A549 treated with AZD9567 at 1 μM for 4 hours (cell line): ENCODE data around the gene PSMB11. TPM values are rescaled to one million over a fixed set of nuclear protein-coding genes. Genes with fewer than 3 reads are reported as not detected.

Source experiments
- total RNA-seq: library from RNA; stranded (reverse); fragments of 200-300 nt; extraction: Qiagen RNA extraction; gene quantifications from 5 replicates; pipeline ENCODE4 v1.2.3, GENCODE V29; 2022; ENCODE audit not compliant: insufficient read depth

Gene PSMB11
- total RNA-seq = not detected in 5 replicates

GRCh38 chr14:23042162-23042965 is at the start of gene PSMB11:
Gene PSMB11, plus strand, starts transcription at chr14:23042212. Its CDS starts 14 bp downstream, at chr14:23042226.

GRCh38 chr14:23009939-23010726 is 31.9 kb upstream of the PSMB11 start, which contains the start of gene C14orf93:
Gene C14orf93, minus strand, starts transcription at chr14:23010143. Its CDS starts 11,120 bp downstream, at chr14:22999023.

DNA sequence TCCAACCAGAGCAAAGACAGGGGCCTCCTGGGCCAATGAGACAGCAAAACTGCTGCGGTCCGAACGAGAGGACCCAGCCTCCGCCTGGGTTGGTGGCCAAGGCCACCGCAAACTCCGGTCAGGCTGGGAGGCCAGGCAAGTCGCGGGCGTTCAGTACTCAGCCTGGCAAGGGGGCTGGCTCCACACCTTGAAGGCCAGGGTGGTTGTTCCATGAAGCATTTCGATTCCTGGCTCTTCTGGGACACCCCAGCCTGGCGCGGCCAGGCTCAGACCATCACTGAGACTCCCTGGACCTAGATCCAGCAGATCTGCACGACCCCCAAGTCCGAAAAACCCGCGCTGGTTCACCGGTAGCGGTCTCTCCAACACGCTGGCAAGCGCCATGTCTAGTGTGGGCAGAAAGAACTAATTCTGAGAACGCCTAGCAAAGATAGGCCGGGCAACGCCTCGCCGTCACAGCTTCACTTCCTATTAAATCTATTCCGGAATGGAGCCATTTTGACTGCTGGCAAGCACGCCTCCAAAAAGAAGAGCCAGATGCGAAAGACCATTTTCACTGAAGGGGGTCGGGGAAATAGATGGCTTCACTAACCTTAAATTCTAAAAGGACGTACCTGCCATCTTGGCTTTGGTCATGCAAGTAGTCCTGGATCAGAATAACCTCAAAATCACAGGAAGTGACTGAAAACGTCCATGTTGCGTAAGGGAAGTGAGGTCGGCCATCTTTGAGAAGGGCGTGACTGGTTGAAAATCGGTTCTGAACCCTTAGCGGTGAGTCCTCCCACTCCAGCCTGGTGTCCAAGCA is 7.3 kb upstream of the PSMB11 start, which contains the start of gene PSMB5:
Gene PSMB5, minus strand, starts transcription at position 403 of the 805 bp plus-strand sequence. Its CDS starts 19 bp downstream, at position 384.

GRCh38 chr14:23056956-23057756 is 15.1 kb downstream of the PSMB11 start, which contains the start of gene CDH24:
Gene CDH24, minus strand, starts transcription at chr14:23057520. Its CDS starts 1,787 bp downstream, at chr14:23055733.

Other genes starting within 250 kb of the PSMB11 start
- gene SLC7A7, start 226.8 kb upstream of the PSMB11 start, total RNA-seq = 14.2 to 22.2 TPM (median 16.1 TPM) in 5 replicates
- gene MRPL52, start 212.3 kb upstream of the PSMB11 start, total RNA-seq = 147 to 222 TPM (median 208 TPM) in 5 replicates
- gene MMP14, start 205.6 kb upstream of the PSMB11 start, total RNA-seq = 0.51 to 0.87 TPM (median 0.69 TPM) in 5 replicates
- gene LRP10, start 170.5 kb upstream of the PSMB11 start, total RNA-seq = 71.5 to 77.3 TPM (median 74.0 TPM) in 5 replicates
- 0.17 to 0.37 TPM (median 0.29 TPM) in 4 of 5 replicates, not detected in the other for gene REM2, start 159.0 kb upstream of the PSMB11 start, total RNA-seq
- 53.8 to 65.0 TPM (median 56.4 TPM) in 5 replicates for gene RBM23, start 123.1 kb upstream of the PSMB11 start, total RNA-seq
- gene PRMT5, start 112.8 kb upstream of the PSMB11 start, total RNA-seq = 97.5 to 108 TPM (median 103 TPM) in 5 replicates
- 32.8 to 41.1 TPM (median 35.9 TPM) in 5 replicates for gene HAUS4, start 85.1 kb upstream of the PSMB11 start, total RNA-seq
- 28.6 to 36.0 TPM (median 32.8 TPM) in 5 replicates for gene AJUBA, start 59.7 kb upstream of the PSMB11 start, total RNA-seq
- 2.6 to 4.9 TPM (median 3.2 TPM) in 5 replicates for gene C14orf93, start 32.1 kb upstream of the PSMB11 start, total RNA-seq
- gene PSMB5, start 7.3 kb upstream of the PSMB11 start, total RNA-seq = 245 to 331 TPM (median 307 TPM) in 5 replicates
- gene CDH24, start 15.3 kb downstream of the PSMB11 start, total RNA-seq = 3.1 to 5.1 TPM (median 5.0 TPM) in 5 replicates
- 94.3 to 100 TPM (median 97.3 TPM) in 5 replicates for gene ACIN1, start 52.9 kb downstream of the PSMB11 start, total RNA-seq
- 82.9 to 104 TPM (median 100 TPM) in 5 replicates for gene C14orf119, start 53.3 kb downstream of the PSMB11 start, total RNA-seq
- gene CIROP, start 62.8 kb downstream of the PSMB11 start, total RNA-seq = not detected in 5 replicates
- gene CEBPE, start 77.0 kb downstream of the PSMB11 start, total RNA-seq = 0.05 TPM in 1 of 5 replicates, not detected in the others
- 1.1 to 1.5 TPM (median 1.2 TPM) in 4 of 5 replicates, not detected in the other for gene SLC7A8, start 141.4 kb downstream of the PSMB11 start, total RNA-seq
- gene RNF212B, start 195.7 kb downstream of the PSMB11 start, total RNA-seq = not detected in 5 replicates
- 8.3 to 21.3 TPM (median 9.3 TPM) in 5 replicates for gene HOMEZ, start 243.9 kb downstream of the PSMB11 start, total RNA-seq